Panc1 (cell line): ENCODE measurements around the gene TUBA3E.
"Not testable (repeated sequence)": the region's sequence is repeated elsewhere in the genome, so short reads cannot be mapped to it uniquely, and the experiment has no call there.

Source experiments
- CTCF ChIP-seq: fragments of 450-650 bp; IDR thresholded peaks from 2 replicates; pipeline ENCODE4 v1.5.1; 2017; ENCODE audit warnings: mild to moderate bottlenecking
- POLR2AphosphoS5 ChIP-seq: IDR thresholded peaks from 2 replicates; pipeline ENCODE4 v1.6.1; 2012; ENCODE audit warnings: mild to moderate bottlenecking, low read depth, low read length, moderate library complexity
- SIN3A ChIP-seq: IDR thresholded peaks from 2 replicates; pipeline ENCODE4 v1.6.1; 2012; ENCODE audit warnings: low read depth, mild to moderate bottlenecking, low read length, moderate library complexity, borderline replicate concordance; ENCODE audit not compliant: insufficient read depth
- TF ChIP-seq, protein P1 (sequence below), 2 experiments: IDR thresholded peaks; 2 replicates each; pipeline ENCODE4 v1.6.1; 2011 to 2012; ENCODE audit warnings: low read depth in 2 of 2, control low read depth in 1 of 2, low read length in 1 of 2, mild to moderate bottlenecking in 1 of 2, moderate library complexity in 1 of 2; ENCODE audit not compliant: insufficient read depth in 1 of 2

- not testable (repeated sequence) for TF ChIP-seq CTCF, SIN3A, POLR2AphosphoS5
- TF ChIP-seq, protein P1, sequence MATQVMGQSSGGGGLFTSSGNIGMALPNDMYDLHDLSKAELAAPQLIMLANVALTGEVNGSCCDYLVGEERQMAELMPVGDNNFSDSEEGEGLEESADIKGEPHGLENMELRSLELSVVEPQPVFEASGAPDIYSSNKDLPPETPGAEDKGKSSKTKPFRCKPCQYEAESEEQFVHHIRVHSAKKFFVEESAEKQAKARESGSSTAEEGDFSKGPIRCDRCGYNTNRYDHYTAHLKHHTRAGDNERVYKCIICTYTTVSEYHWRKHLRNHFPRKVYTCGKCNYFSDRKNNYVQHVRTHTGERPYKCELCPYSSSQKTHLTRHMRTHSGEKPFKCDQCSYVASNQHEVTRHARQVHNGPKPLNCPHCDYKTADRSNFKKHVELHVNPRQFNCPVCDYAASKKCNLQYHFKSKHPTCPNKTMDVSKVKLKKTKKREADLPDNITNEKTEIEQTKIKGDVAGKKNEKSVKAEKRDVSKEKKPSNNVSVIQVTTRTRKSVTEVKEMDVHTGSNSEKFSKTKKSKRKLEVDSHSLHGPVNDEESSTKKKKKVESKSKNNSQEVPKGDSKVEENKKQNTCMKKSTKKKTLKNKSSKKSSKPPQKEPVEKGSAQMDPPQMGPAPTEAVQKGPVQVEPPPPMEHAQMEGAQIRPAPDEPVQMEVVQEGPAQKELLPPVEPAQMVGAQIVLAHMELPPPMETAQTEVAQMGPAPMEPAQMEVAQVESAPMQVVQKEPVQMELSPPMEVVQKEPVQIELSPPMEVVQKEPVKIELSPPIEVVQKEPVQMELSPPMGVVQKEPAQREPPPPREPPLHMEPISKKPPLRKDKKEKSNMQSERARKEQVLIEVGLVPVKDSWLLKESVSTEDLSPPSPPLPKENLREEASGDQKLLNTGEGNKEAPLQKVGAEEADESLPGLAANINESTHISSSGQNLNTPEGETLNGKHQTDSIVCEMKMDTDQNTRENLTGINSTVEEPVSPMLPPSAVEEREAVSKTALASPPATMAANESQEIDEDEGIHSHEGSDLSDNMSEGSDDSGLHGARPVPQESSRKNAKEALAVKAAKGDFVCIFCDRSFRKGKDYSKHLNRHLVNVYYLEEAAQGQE (IDR thresholded peaks at IDR 0.05; ENCODE audit: insufficient read depth in 1 of 2, low read depth in 2 of 2, low read length in 1 of 2), result not testable (repeated sequence)
Measured at GRCh38 chr2:130153721-130154422, 44.4 kb downstream of the TUBA3E start.
